ENCODE results near the gene ZDHHC15. TPM values are rescaled to one million over a fixed set of nuclear protein-coding genes. Genes with fewer than 3 reads are reported as not detected.

The ZDHHC15 gene, protein sequence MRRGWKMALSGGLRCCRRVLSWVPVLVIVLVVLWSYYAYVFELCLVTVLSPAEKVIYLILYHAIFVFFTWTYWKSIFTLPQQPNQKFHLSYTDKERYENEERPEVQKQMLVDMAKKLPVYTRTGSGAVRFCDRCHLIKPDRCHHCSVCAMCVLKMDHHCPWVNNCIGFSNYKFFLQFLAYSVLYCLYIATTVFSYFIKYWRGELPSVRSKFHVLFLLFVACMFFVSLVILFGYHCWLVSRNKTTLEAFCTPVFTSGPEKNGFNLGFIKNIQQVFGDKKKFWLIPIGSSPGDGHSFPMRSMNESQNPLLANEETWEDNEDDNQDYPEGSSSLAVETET
- 0.39 and 0.48 TPM in 2 replicates for total RNA-seq

DNA sequence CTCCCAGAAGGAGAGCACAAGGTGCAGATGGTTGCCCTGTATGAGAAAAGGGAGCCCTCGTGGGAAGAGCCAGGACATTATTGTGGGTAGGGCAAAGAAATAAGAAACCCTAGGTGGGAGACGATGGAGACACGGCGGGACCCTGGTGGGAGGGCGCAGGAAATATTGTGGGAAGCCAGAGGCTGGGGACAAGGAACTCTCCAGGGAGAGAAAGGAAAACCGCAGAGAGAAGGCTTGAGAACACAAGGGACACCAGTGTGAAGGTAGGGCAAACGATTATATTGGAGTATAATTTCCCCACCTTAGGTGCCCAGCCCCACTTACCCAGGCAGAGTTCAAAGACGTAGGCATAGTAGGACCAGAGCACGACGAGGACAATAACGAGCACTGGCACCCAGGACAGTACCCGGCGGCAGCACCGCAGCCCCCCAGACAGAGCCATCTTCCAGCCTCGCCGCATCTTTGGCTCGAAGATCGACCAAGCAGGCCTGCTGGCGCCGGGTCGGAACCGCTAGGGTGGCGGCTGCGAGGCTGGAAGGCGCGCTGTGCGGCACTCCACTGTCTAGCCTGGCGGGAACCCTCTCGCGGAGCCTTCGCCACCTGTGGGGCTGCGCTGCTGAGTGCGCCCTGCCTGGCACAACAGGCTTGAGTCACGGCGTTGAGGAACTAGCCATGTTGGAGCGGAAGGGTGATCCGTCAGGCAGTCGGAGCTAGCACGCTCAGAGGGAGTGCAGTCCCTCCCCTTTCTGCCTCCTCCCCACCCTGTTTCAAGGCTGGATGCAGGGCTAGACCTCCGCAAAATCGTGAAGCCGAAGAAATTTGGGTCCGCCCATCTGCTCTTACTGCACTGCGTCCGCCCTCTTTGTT lies at the start of gene ZDHHC15:
TSS of gene ZDHHC15 (minus strand) at position 473 of the 867 bp plus-strand sequence. CDS start at position 460, 13 bp downstream.

Other genes with a start within 250 kb of the ZDHHC15 start
- gene UPRT, start 249.0 kb downstream of the ZDHHC15 start, total RNA-seq, result 8.1 and 12.9 TPM in 2 replicates